HepG2 (cell line): ENCODE data around the gene GDAP2. TPM values are rescaled to one million over a fixed set of nuclear protein-coding genes. Genes with fewer than 3 reads are reported as not detected.

ENCODE experiments used
- ADNP ChIP-seq: sonication (generic); formaldehyde crosslinking; IDR thresholded peaks from 2 replicates; pipeline ENCODE4 v1.4.0; 2020; ENCODE audit warnings: missing genetic modification reagents
- AKAP8 ChIP-seq: sonication (generic); formaldehyde crosslinking; IDR thresholded peaks from 2 replicates; pipeline ENCODE4 v1.5.1; 2020; ENCODE audit warnings: mild to moderate bottlenecking, missing genetic modification reagents
- ARNT2 ChIP-seq: sonication (generic); formaldehyde crosslinking; IDR thresholded peaks from 2 replicates; pipeline ENCODE4 v1.8.0; 2022; ENCODE audit warnings: mild to moderate bottlenecking, low read depth, missing genetic modification reagents, moderate library complexity
- FOXO4 ChIP-seq: sonication (generic); formaldehyde crosslinking; conservative IDR thresholded peaks from 2 replicates; pipeline ENCODE4 v1.8.1; 2023; ENCODE audit warnings: missing genetic modification reagents
- FOXP1 ChIP-seq, 2 experiments: fragments of 450-650 bp in 1 of 2; IDR thresholded peaks; 2 replicates each; pipeline ENCODE4 v1.6.1; 2017 to 2018; ENCODE audit warnings: antibody characterized with exemption in 1 of 2
- HDAC2 ChIP-seq: sonication (generic); formaldehyde crosslinking; IDR thresholded peaks from 2 replicates; pipeline ENCODE4 v1.4.0; 2020; ENCODE audit warnings: missing genetic modification reagents
- HMGXB3 ChIP-seq: sonication (generic); formaldehyde crosslinking; IDR thresholded peaks from 2 replicates; pipeline ENCODE4 v1.4.0; 2020; ENCODE audit warnings: missing genetic modification reagents, borderline replicate concordance
- MAFG ChIP-seq: sonication (generic); formaldehyde crosslinking; IDR thresholded peaks from 2 replicates; pipeline ENCODE4 v1.5.1; 2020; ENCODE audit warnings: mild to moderate bottlenecking, missing genetic modification reagents
- MYPOP ChIP-seq: sonication (generic); formaldehyde crosslinking; IDR thresholded peaks from 2 replicates; pipeline ENCODE4 v1.8.1; 2023; ENCODE audit warnings: mild to moderate bottlenecking, moderate library complexity, missing genetic modification reagents
- RFX3 ChIP-seq: IDR thresholded peaks from 2 replicates; pipeline ENCODE4 v1.6.1; 2016; ENCODE audit warnings: missing biosample characterization, missing genetic modification reagents
- RFX5 ChIP-seq: IDR thresholded peaks from 2 replicates; pipeline ENCODE4 v1.6.1; 2011; ENCODE audit warnings: low read depth, low read length, improper control_type of control experiment
- RFXANK ChIP-seq: IDR thresholded peaks from 2 replicates; pipeline ENCODE4 v1.6.1; 2016
- SIN3B ChIP-seq: fragments of 150-350 bp; IDR thresholded peaks from 2 replicates; pipeline ENCODE4 v1.6.1; 2014; ENCODE audit warnings: low read length
- SIX1 ChIP-seq: sonication (generic); formaldehyde crosslinking; IDR thresholded peaks from 2 replicates; pipeline ENCODE4 v1.4.0; 2020; ENCODE audit warnings: missing genetic modification reagents, borderline replicate concordance
- SKI ChIP-seq: fragments of 450-650 bp; IDR thresholded peaks from one replicate; pipeline ENCODE4 v1.6.1; 2018; ENCODE audit warnings: mild to moderate bottlenecking; ENCODE audit not compliant: partially characterized antibody
- TP53 ChIP-seq: sonication (generic); formaldehyde crosslinking; conservative IDR thresholded peaks from 2 replicates; pipeline ENCODE4 v1.4.0; 2020; ENCODE audit warnings: missing genetic modification reagents
- ZBTB34 ChIP-seq: sonication (generic); formaldehyde crosslinking; IDR thresholded peaks from 2 replicates; pipeline ENCODE4 v1.8.0; 2022; ENCODE audit warnings: mild to moderate bottlenecking, missing genetic modification reagents
- ZBTB38 ChIP-seq: sonication (generic); formaldehyde crosslinking; IDR thresholded peaks from 2 replicates; pipeline ENCODE4 v1.5.1; 2020; ENCODE audit warnings: mild to moderate bottlenecking, missing genetic modification reagents
- ZC3H4 ChIP-seq: sonication (generic); formaldehyde crosslinking; IDR thresholded peaks from 2 replicates; pipeline ENCODE4 v1.4.0; 2020; ENCODE audit warnings: missing genetic modification reagents, borderline replicate concordance
- ZNF251 ChIP-seq: sonication (generic); formaldehyde crosslinking; IDR thresholded peaks from 2 replicates; pipeline ENCODE4 v1.9.0; 2021; ENCODE audit warnings: mild to moderate bottlenecking, missing genetic modification reagents
- ZNF260 ChIP-seq: sonication (generic); formaldehyde crosslinking; IDR thresholded peaks from 2 replicates; pipeline ENCODE4 v1.4.0; 2020; ENCODE audit warnings: missing genetic modification reagents, low read depth, mild to moderate bottlenecking, borderline replicate concordance
- ZNF501 ChIP-seq: sonication (generic); formaldehyde crosslinking; IDR thresholded peaks from 2 replicates; pipeline ENCODE4 v1.5.1; 2020; ENCODE audit warnings: mild to moderate bottlenecking, moderate library complexity, missing genetic modification reagents
- ZNF615 ChIP-seq: sonication (generic); formaldehyde crosslinking; IDR thresholded peaks from 2 replicates; pipeline ENCODE4 v1.5.0; 2020; ENCODE audit warnings: mild to moderate bottlenecking, missing genetic modification reagents, borderline replicate concordance
- polyA plus RNA-seq, 8 experiments: library from polyadenylated mRNA; depleted of rRNA in 3 of 8; stranded (reverse) in 7 of 8; unstranded in 1 of 8; fragments of >200 nt; fragmentation: Illumina TruSeq in 4 of 8; extraction: Trizol in 4 of 8; gene quantifications; 2 replicates each; pipeline versions ENCODE4 v1.2.1 to v1.2.3, GENCODE V29; 2011 to 2016; ENCODE audit warnings: low read depth in 4 of 8, missing spikeins in 1 of 8, mixed read lengths in 1 of 8; ENCODE audit not compliant: insufficient read depth in 1 of 8
- total RNA-seq, 5 experiments: library from RNA; depleted of rRNA; stranded (reverse); fragments of >200 nt; fragmentation: Illumina TruSeq; extraction: Trizol; gene quantifications; 2 replicates each; pipeline ENCODE4 v1.2.3, GENCODE V29; 2016; ENCODE audit warnings: low read depth in 1 of 5

GDAP2 gene
- total and polyA plus RNA-seq, 2 of the 13 experiments (the other 11 are each of a cell fraction or from before 2014, with no cell fraction given) = 11.4 to 23.2 TPM

GRCh38 chr1:117929343-117930172, at the start of gene GDAP2, which contains the start of gene WDR3 (continued):
- TF ChIP-seq MAFG = no peak
- no peak; the same call in 1 of the 2 replicates for TF ChIP-seq RFX5
- TF ChIP-seq ZNF251 (CRISPR knock-in tag) = no peak
- TF ChIP-seq RFX3 (CRISPR knock-in tag) = no peak
- no peak for TF ChIP-seq AKAP8 (CRISPR knock-in tag)
- no peak for TF ChIP-seq ZBTB34 (CRISPR knock-in tag)
- TF ChIP-seq SIN3B = no peak
- peak; percentile 47; the same call in 1 of the 2 replicates for TF ChIP-seq ZNF501 (CRISPR knock-in tag)
- no peak for TF ChIP-seq ZC3H4 (CRISPR knock-in tag)
- no peak; the same call in 1 of the 2 replicates for TF ChIP-seq HDAC2 (CRISPR knock-in tag)
- no peak; the same call in 1 of the 2 replicates for TF ChIP-seq HMGXB3 (CRISPR knock-in tag)
- TF ChIP-seq MYPOP = no peak
- no peak for TF ChIP-seq FOXO4 (CRISPR knock-in tag)
- no peak for TF ChIP-seq FOXP1 (IDR thresholded peaks at IDR 0.05)
- TF ChIP-seq FOXP1 (CRISPR knock-in tag; IDR thresholded peaks at IDR 0.05) = no peak
- TF ChIP-seq ARNT2 = no peak; the same call in none of the 2 replicates
- no peak for TF ChIP-seq ADNP (CRISPR knock-in tag)
- no peak for TF ChIP-seq ZNF260 (CRISPR knock-in tag)
- TF ChIP-seq ZNF615 (CRISPR knock-in tag) = no peak
- TF ChIP-seq RFXANK (CRISPR knock-in tag) = no peak
- 0 out of 2 replicates have a peak, but pooled peaks have one; percentile 43 for TF ChIP-seq TP53 (CRISPR knock-in tag)
- no peak for TF ChIP-seq SKI
- no peak for TF ChIP-seq ZBTB38 (CRISPR knock-in tag)
- no peak for TF ChIP-seq SIX1
